Tibial nerve (tissue), 4 donors: ENCODE measurements around the gene FAM25A. TPM values are rescaled to one million over a fixed set of nuclear protein-coding genes. Genes with fewer than 3 reads are reported as not detected.
A peak's percentile ranks its signal among the peaks of the same experiment; 100 is the strongest.
"Not testable (repeated sequence)": the region's sequence is repeated elsewhere in the genome, so short reads cannot be mapped to it uniquely, and the experiment has no call there.

ENCODE experiments used
- DNase-seq, 2 donors: peaks; one replicate each; pipeline ENCODE4 v3.0.0-alpha.2; 2019; ENCODE audit warnings: low spot score in 2 of 2
- H3K27ac ChIP-seq, 4 donors: fragments of 200-600 bp; sonication (generic) in 3 of 4; one replicate each; pipeline ENCODE4 v1.5.1; 2017 to 2019; ENCODE audit warnings: mild to moderate bottlenecking in 1 of 4
- H3K27me3 ChIP-seq, 2 donors: fragments of 200-600 bp; sonication (generic) in 1 of 2; one replicate each; pipeline versions ENCODE4 v1.5.1 to v1.6.0; 2017 to 2019
- H3K36me3 ChIP-seq, 3 donors: fragments of 200-600 bp; sonication (generic); one replicate each; pipeline ENCODE4 v1.5.1; 2018 to 2019
- H3K4me1 ChIP-seq, 4 donors: fragments of 200-600 bp; sonication (generic) in 3 of 4; one replicate each; pipeline ENCODE4 v1.5.1; 2017 to 2019
- H3K4me3 ChIP-seq, 4 donors: fragments of 200-600 bp; sonication (generic) in 3 of 4; one replicate each; pipeline ENCODE4 v1.5.1; 2017 to 2019; ENCODE audit warnings: mild to moderate bottlenecking in 1 of 4, moderate library complexity in 1 of 4
- H3K9me3 ChIP-seq, 4 donors: fragments of 200-600 bp; sonication (generic) in 3 of 4; one replicate each; pipeline ENCODE4 v1.5.1; 2017 to 2019
- EP300 ChIP-seq, 2 donors: sonication (generic); formaldehyde crosslinking; IDR thresholded peaks; one replicate each; pipeline ENCODE4 v1.6.1; 2017; ENCODE audit warnings: antibody characterized with exemption in 2 of 2, mild to moderate bottlenecking in 1 of 2
- POLR2A ChIP-seq, 2 donors: fragments of 450-650 bp; IDR thresholded peaks; one replicate each; pipeline ENCODE4 v1.6.1; 2017; ENCODE audit warnings: antibody characterized with exemption in 2 of 2, mild to moderate bottlenecking in 2 of 2, moderate library complexity in 2 of 2
- WGBS, 2 donors: methylation state at CpG; one replicate each; pipeline ENCODE4 v1.1.5; 2018; 5-methylcytosine and 5-hydroxymethylcytosine counted together
- total RNA-seq, 4 donors: library from RNA; depleted of rRNA; stranded (reverse); fragments of >200 nt; gene quantifications; one replicate each; pipeline ENCODE4 v1.1.0, GENCODE V29; 2016
- TF ChIP-seq, protein P1 (sequence below), 5 experiments: fragments of 200-600 bp in 3 of 5; fragments of 450-650 bp in 2 of 5; sonication (generic) in 3 of 5; IDR thresholded peaks; one replicate each; pipeline ENCODE4 v1.5.1; 2016 to 2019; ENCODE audit warnings: antibody characterized with exemption in 5 of 5, mild to moderate bottlenecking in 3 of 5, moderate library complexity in 2 of 5

Gene FAM25A
- not detected for total RNA-seq

DNA sequence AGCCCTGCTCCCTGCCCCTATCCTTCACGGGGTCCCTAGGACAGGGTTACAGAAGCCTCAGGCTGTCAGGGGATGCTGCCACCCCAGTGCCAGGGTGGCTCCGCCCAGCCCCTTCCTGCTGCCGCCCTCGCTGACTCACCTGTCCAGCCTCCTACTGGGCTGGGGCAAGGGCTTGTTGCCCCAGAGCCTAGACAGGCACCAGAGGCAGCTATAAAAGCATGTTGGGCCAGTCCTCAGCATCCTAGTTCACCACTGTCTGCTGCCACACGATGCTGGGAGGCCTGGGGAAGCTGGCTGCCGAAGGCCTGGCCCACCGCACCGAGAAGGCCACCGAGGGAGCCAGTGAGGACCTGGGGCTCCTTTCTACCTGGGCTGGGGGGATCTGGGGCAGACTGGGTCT, at the start of gene FAM25A:
TSS of gene FAM25A (plus strand) at position 239 of the 400 bp plus-strand sequence. CDS start at position 270, 31 bp downstream.
- H3K9me3 ChIP-seq, H3K27me3 ChIP-seq, H3K4me3 ChIP-seq, H3K4me1 ChIP-seq, H3K36me3 ChIP-seq, H3K27ac ChIP-seq, DNase-seq: not testable (repeated sequence)
- WGBS, 2 donors: 96 to 98% methylated on average over 4 to 6 of the region's 9 CpGs

DNA sequence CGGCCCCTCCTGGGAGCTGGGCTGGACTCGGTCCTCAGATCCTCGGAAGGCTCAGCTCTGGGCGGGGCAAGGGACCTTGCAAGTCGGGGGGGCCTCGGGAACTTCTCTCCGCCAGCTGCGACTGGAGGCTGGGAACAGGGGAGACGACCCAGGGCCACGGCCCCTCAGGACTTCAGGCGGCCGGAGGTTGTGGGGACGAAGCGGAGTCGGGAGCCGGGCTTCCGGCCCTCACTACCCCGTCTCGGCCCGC, 49.2 kb upstream of the FAM25A start:
- H3K9me3 ChIP-seq: no peaks in the 10 kb centered on the region
- peaks cover 0 to 62% (median 41%) of the 10 kb centered on the region in 4 donors for H3K4me1 ChIP-seq
- 0% methylated on average over 6 to 11 of the region's 20 CpGs for WGBS, 2 donors
- H3K27me3 ChIP-seq: no peaks in the 10 kb centered on the region
- H3K36me3 ChIP-seq: no peaks in the 10 kb centered on the region
- H3K4me3 ChIP-seq: peak overlapping the region; percentile 64 to 85 (median 80)
- H3K27ac ChIP-seq: peak overlapping the region; percentile 94 to 100 (median 97)
- DNase-seq: no peak
- TF ChIP-seq EP300 (IDR thresholded peaks at IDR 0.05) (no peak), POLR2A (IDR thresholded peaks at IDR 0.05) (peak; percentile 99)
- TF ChIP-seq, protein P1, sequence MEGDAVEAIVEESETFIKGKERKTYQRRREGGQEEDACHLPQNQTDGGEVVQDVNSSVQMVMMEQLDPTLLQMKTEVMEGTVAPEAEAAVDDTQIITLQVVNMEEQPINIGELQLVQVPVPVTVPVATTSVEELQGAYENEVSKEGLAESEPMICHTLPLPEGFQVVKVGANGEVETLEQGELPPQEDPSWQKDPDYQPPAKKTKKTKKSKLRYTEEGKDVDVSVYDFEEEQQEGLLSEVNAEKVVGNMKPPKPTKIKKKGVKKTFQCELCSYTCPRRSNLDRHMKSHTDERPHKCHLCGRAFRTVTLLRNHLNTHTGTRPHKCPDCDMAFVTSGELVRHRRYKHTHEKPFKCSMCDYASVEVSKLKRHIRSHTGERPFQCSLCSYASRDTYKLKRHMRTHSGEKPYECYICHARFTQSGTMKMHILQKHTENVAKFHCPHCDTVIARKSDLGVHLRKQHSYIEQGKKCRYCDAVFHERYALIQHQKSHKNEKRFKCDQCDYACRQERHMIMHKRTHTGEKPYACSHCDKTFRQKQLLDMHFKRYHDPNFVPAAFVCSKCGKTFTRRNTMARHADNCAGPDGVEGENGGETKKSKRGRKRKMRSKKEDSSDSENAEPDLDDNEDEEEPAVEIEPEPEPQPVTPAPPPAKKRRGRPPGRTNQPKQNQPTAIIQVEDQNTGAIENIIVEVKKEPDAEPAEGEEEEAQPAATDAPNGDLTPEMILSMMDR (IDR thresholded peaks at IDR 0.05): no peak

DNA sequence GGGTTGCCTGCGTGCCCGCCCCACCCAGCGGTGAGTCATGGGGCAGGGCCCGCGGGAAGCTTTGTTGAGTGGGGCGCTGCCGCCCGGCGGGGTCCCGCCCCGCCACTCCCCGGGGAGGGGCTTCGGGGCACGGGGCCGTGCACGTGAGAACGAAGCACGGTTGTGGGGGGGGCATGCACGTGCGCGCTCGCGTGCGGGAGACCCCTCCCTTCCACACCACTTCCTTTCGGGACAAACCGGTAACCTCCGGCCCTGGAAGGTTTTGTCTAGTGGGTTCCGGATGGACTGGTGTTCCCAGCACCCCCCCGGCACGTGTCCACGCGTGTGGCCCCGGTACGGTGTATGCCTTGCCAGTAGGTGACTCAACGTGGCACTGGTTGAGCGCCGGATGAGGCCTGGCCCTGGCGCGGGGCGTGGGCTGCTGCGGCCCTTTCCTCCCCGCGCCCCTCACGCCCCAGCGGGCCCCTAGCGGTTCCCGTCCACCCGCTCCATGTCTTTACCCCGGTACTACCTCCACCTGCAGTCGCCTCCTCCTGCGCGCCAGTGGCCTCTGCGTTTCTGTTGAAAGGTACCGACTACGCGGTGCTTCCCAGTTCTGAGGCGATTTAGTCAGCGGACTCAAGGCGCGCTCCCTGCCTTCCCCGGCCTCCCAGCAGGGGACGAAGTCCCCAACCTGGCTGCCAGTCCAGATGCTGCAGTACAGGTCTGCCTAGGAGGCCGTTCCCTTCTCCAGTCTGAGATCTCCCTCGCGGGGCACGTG, 48.7 kb upstream of the FAM25A start:
- Histone ChIP-seq H3K27me3 (no peaks in the 10 kb centered on the region), H3K4me3 (peak overlapping the region; percentile 64 to 85 (median 80)), H3K9me3 (no peaks in the 10 kb centered on the region), H3K36me3 (no peaks in the 10 kb centered on the region), H3K27ac (peak overlapping the region; percentile 94 to 100 (median 97)), H3K4me1 (peaks cover 0 to 57% (median 37%) of the 10 kb centered on the region in 4 donors)
- TF ChIP-seq, protein P1 (IDR thresholded peaks at IDR 0.05): peak in 2 of 5 experiments; percentile 34 to 35
- TF ChIP-seq EP300 (IDR thresholded peaks at IDR 0.05) (peak; percentile 93 to 99), POLR2A (IDR thresholded peaks at IDR 0.05) (no peak)
- WGBS, 2 donors: 17 to 25% methylated on average over 21 to 44 of the region's 66 CpGs
- DNase-seq: peak; percentile 91 to 93

DNA sequence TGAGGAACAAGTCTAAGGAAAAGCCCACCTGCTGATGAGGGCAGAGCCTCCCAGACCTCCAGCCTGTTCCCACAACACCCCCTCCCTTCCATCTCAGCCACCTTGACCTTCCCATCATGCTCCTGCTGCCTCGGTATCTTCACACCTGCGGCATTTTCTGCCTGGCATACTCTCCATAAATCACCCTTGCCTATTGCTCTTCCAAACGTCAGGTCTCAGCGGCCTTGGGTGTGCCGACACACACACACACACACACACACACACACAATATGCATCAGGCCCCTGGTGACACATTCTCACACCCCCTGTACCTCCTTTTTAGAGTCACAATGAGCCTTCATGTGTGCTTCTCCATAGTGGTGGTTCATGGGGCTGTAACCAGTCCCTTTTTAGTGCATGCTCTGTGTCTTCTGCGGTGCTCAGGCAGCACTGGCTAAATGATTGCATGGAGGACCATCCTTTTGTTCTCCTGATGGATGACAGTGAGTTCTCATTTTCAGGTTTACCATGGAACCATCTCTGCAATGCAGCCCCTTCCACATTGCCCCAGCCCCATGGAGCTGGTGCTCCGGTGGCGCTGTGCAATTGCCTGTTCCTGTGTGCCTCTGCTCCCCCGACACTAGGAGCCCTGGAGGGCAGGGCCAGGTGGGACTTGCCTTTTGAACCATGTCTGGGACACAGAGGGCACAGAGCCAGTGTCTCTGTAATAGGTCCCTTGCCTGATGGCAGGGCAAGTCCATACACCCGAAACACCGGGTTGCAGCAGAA, 47.3 kb upstream of the FAM25A start:
- no peaks in the 10 kb centered on the region for H3K27me3 ChIP-seq
- no peaks in the 10 kb centered on the region for H3K36me3 ChIP-seq
- peaks cover 0 to 48% (median 24%) of the 10 kb centered on the region in 4 donors for H3K4me1 ChIP-seq
- no peaks in the 10 kb centered on the region for H3K9me3 ChIP-seq
- H3K4me3 ChIP-seq: no peak overlapping the region
- H3K27ac ChIP-seq: peak overlapping the region; percentile 94 to 100 (median 97)
- TF ChIP-seq EP300 (IDR thresholded peaks at IDR 0.05) (no peak), POLR2A (IDR thresholded peaks at IDR 0.05) (no peak)
- TF ChIP-seq, protein P1 (IDR thresholded peaks at IDR 0.05): no peak
- no peak for DNase-seq
- WGBS, 2 donors: 89 to 93% methylated on average over 10 to 11 of the region's 11 CpGs

DNA sequence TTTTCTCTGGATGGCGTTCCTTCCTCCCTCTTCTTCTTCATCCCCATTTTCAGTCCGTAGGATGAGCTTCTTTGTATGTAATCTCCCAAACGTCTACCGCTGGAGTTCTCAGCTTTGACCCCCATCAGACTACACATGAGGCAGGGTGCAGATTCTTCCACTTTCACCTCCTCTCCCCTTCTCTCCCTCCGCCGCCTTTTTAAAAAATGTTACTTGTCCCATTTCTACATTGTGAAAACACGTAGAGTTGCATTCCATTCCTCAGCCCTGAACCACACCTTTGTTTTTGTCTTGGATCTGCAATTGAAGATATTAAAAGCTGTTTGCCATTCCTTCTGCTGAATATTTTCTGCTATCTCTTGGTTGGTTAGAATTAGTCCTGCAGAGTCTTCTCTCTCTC, 45.6 kb upstream of the FAM25A start:
- peaks cover 0 to 51% (median 17%) of the 10 kb centered on the region in 4 donors for H3K4me1 ChIP-seq
- DNase-seq: no peak
- no peaks in the 10 kb centered on the region for H3K36me3 ChIP-seq
- peak overlapping the region in 3 of 4 donors; percentile 94 to 100 (median 98) for H3K27ac ChIP-seq
- no peaks in the 10 kb centered on the region for H3K9me3 ChIP-seq
- peak overlapping the region in 1 of 4 donors; percentile 20 for H3K4me3 ChIP-seq
- no peaks in the 10 kb centered on the region for H3K27me3 ChIP-seq
- WGBS, 2 donors: 58 to 61% methylated on average over 7 of the region's 7 CpGs
- TF ChIP-seq EP300 (IDR thresholded peaks at IDR 0.05) (peak in 1 of 2 donors; percentile 31), POLR2A (IDR thresholded peaks at IDR 0.05) (no peak)
